WTC11 (cell line): ENCODE data around the gene RELCH. TPM values are rescaled to one million over a fixed set of nuclear protein-coding genes. Genes with fewer than 3 reads are reported as not detected.

Source experiments
- ATAC-seq: fragments of 200-7000 bp; cut with Tn5 transposase; 2 replicates; pipeline ENCODE4 v1.10.0; 2021; ENCODE audit warnings: mild to moderate bottlenecking, moderate library complexity
- CTCF ChIA-PET: fragments of 300-600 bp; sonication (Branson Sonifier 250); formaldehyde crosslinking; loops from one replicate; lab custom pipeline; 2021; ENCODE audit warnings: antibody characterized with exemption; lab: Charles Lee
- POLR2A ChIA-PET: fragments of 350-600 bp; sonication (Branson Sonifier 250); formaldehyde crosslinking; loops from one replicate; lab custom pipeline; 2021; ENCODE audit warnings: antibody characterized with exemption; lab: Charles Lee
- DNase-seq: peaks from one replicate; pipeline ENCODE4 v3.0.0; 2021; ENCODE audit warnings: low spot score
- H3K27ac Mint-ChIP-seq: 2 replicates; pipeline ENCODE4 v1.8.0; 2021; ENCODE audit warnings: mixed read lengths
- H3K27me3 Mint-ChIP-seq: 2 replicates; pipeline ENCODE4 v1.8.0; 2021; ENCODE audit warnings: low read depth, mild to moderate bottlenecking, moderate library complexity, mixed read lengths
- H3K36me3 Mint-ChIP-seq: 2 replicates; pipeline ENCODE4 v1.8.0; 2021; ENCODE audit warnings: mixed read lengths
- H3K4me1 Mint-ChIP-seq: 2 replicates; pipeline ENCODE4 v1.8.0; 2022; ENCODE audit warnings: mixed read lengths
- H3K4me3 Mint-ChIP-seq: 2 replicates; pipeline ENCODE4 v1.8.0; 2021; ENCODE audit warnings: mild to moderate bottlenecking, moderate library complexity, mixed read lengths
- H3K9me3 Mint-ChIP-seq: 2 replicates; pipeline ENCODE4 v1.8.0; 2021; ENCODE audit warnings: mixed read lengths
- ARID4B ChIP-seq: sonication (generic); formaldehyde crosslinking; IDR thresholded peaks from 2 replicates; pipeline ENCODE4 v1.8.0; 2023; ENCODE audit warnings: missing genetic modification reagents, mild to moderate bottlenecking, borderline replicate concordance
- ATF3 ChIP-seq: sonication (generic); formaldehyde crosslinking; conservative IDR thresholded peaks from 2 replicates; pipeline ENCODE4 v1.8.1; 2022; ENCODE audit warnings: mild to moderate bottlenecking, missing genetic modification reagents
- CDX4 ChIP-seq: fragments of 250-450 bp; sonication (Bioruptor Pico); IDR thresholded peaks from 2 replicates; pipeline ENCODE4 v1.9.0; 2021; ENCODE audit warnings: moderate library complexity, mild to moderate bottlenecking, inconsistent platforms, borderline replicate concordance
- CREM ChIP-seq: sonication (generic); formaldehyde crosslinking; IDR thresholded peaks from 2 replicates; pipeline ENCODE4 v1.8.1; 2022; ENCODE audit warnings: mild to moderate bottlenecking, missing genetic modification reagents, moderate library complexity
- ELF4 ChIP-seq: sonication (generic); formaldehyde crosslinking; IDR thresholded peaks from 2 replicates; pipeline ENCODE4 v1.8.1; 2022; ENCODE audit warnings: low read depth, mild to moderate bottlenecking, moderate library complexity, missing genetic modification reagents
- ESRRA ChIP-seq: sonication (generic); formaldehyde crosslinking; IDR thresholded peaks from 2 replicates; pipeline ENCODE4 v1.8.1; 2022; ENCODE audit warnings: mild to moderate bottlenecking, missing genetic modification reagents, borderline replicate concordance
- ETV6 ChIP-seq: sonication (generic); formaldehyde crosslinking; IDR thresholded peaks from 2 replicates; pipeline ENCODE4 v1.8.1; 2022; ENCODE audit warnings: mild to moderate bottlenecking, missing genetic modification reagents
- GTF2I ChIP-seq: fragments of 250-450 bp; sonication (Bioruptor Pico); conservative IDR thresholded peaks from 2 replicates; pipeline ENCODE4 v1.4.0; 2021; ENCODE audit warnings: mild to moderate bottlenecking
- IRF1 ChIP-seq: sonication (generic); formaldehyde crosslinking; IDR thresholded peaks from 2 replicates; pipeline ENCODE4 v1.8.0; 2023; ENCODE audit warnings: missing genetic modification reagents
- MYBL2 ChIP-seq: sonication (generic); formaldehyde crosslinking; IDR thresholded peaks from 2 replicates; pipeline ENCODE4 v1.8.1; 2023; ENCODE audit warnings: mild to moderate bottlenecking, moderate library complexity, missing genetic modification reagents
- NFATC4 ChIP-seq: fragments of 250-450 bp; sonication (Bioruptor Pico); IDR thresholded peaks from 2 replicates; pipeline ENCODE4 v1.9.0; 2021; ENCODE audit warnings: mild to moderate bottlenecking
- NR2C2 ChIP-seq: sonication (generic); formaldehyde crosslinking; IDR thresholded peaks from 2 replicates; pipeline ENCODE4 v1.8.0; 2022; ENCODE audit warnings: mild to moderate bottlenecking, missing genetic modification reagents
- NR3C1 ChIP-seq: sonication (generic); formaldehyde crosslinking; conservative IDR thresholded peaks from 2 replicates; pipeline ENCODE4 v1.8.1; 2023; ENCODE audit warnings: low read depth, mild to moderate bottlenecking, missing genetic modification reagents
- PRRX2 ChIP-seq: fragments of 250-450 bp; sonication (Bioruptor Pico); IDR thresholded peaks from 2 replicates; pipeline ENCODE4 v1.8.0; 2021; ENCODE audit warnings: mild to moderate bottlenecking
- RELA ChIP-seq: sonication (generic); formaldehyde crosslinking; IDR thresholded peaks from 2 replicates; pipeline ENCODE4 v1.8.1; 2022; ENCODE audit warnings: missing genetic modification reagents, mild to moderate bottlenecking, borderline replicate concordance
- TEAD4 ChIP-seq: sonication (generic); formaldehyde crosslinking; IDR thresholded peaks from 2 replicates; pipeline ENCODE4 v1.8.0; 2022; ENCODE audit warnings: mild to moderate bottlenecking, missing genetic modification reagents
- ZNF219 ChIP-seq: sonication (generic); formaldehyde crosslinking; IDR thresholded peaks from 2 replicates; pipeline ENCODE4 v1.8.0; 2023; ENCODE audit warnings: missing genetic modification reagents, mild to moderate bottlenecking, borderline replicate concordance
- ZNF232 ChIP-seq: sonication (generic); formaldehyde crosslinking; IDR thresholded peaks from 2 replicates; pipeline ENCODE4 v1.8.0; 2022; ENCODE audit warnings: mild to moderate bottlenecking, missing genetic modification reagents
- ZNF263 ChIP-seq: sonication (generic); formaldehyde crosslinking; IDR thresholded peaks from 2 replicates; pipeline ENCODE4 v1.8.1; 2022; ENCODE audit warnings: low read depth, mild to moderate bottlenecking, moderate library complexity, missing genetic modification reagents
- ZNF423 ChIP-seq: fragments of 250-450 bp; sonication (Bioruptor Pico); IDR thresholded peaks from 2 replicates; pipeline ENCODE4 v2.1.2; 2022; ENCODE audit warnings: mild to moderate bottlenecking, moderate library complexity
- ZNF532 ChIP-seq: fragments of 250-450 bp; sonication (Bioruptor Pico); IDR thresholded peaks from 2 replicates; pipeline ENCODE4 v1.9.0; 2021; ENCODE audit warnings: mild to moderate bottlenecking, borderline replicate concordance
- total RNA-seq: library from RNA; stranded (reverse); gene quantifications from 3 replicates; pipeline ENCODE4 v1.2.3, GENCODE V29; 2021

The RELCH gene
- total RNA-seq, 1 experiment from 2014 or later: 30.2 TPM

GRCh38 chr18:62294073-62294472, 107.0 kb downstream of the RELCH start (continued):
- TF ChIP-seq CREM (CRISPR knock-in tag) (no peak), RELA (no peak), ZNF423 (CRISPR knock-in tag) (no peak), CDX4 (CRISPR knock-in tag) (no peak), ELF4 (CRISPR knock-in tag) (no peak), ESRRA (CRISPR knock-in tag) (no peak)
- TF ChIP-seq, all 79 proteins: peak for 0

GRCh38 chr18:62300359-62300963, 113.4 kb downstream of the RELCH start:
- Mint-ChIP-seq H3K9me3 (no peaks in the 10 kb centered on the region), H3K27ac (no peak overlapping the region), H3K27me3 (no peaks in the 10 kb centered on the region), H3K4me1 (peaks cover 2% of the 10 kb centered on the region; the same call in 1 of the 2 replicates), H3K4me3 (no peak overlapping the region), H3K36me3 (peaks cover 22% of the 10 kb centered on the region)
- CTCF ChIA-PET: no interaction called here
- ATAC-seq (no peak), DNase-seq (no peak)
- no peak for TF ChIP-seq ZNF263 (CRISPR knock-in tag)
- POLR2A ChIA-PET: no interaction called here

- H3K27ac Mint-ChIP-seq: no peak overlapping the region
- no peaks in the 10 kb centered on the region for H3K9me3 Mint-ChIP-seq
- TF ChIP-seq ZNF263 (CRISPR knock-in tag) (no peak), ZNF219 (no peak), GTF2I (no peak), ZNF232 (CRISPR knock-in tag) (no peak), PRRX2 (CRISPR knock-in tag) (no peak), MYBL2 (CRISPR knock-in tag) (no peak), NR3C1 (CRISPR knock-in tag) (no peak), IRF1 (CRISPR knock-in tag) (no peak), ELF4 (CRISPR knock-in tag) (no peak), ATF3 (CRISPR knock-in tag) (no peak), TEAD4 (CRISPR knock-in tag) (no peak), ETV6 (CRISPR knock-in tag) (no peak), RELA (no peak), CREM (CRISPR knock-in tag) (no peak)
- no peaks in the 10 kb centered on the region for H3K27me3 Mint-ChIP-seq
- H3K4me3 Mint-ChIP-seq: no peak overlapping the region
- H3K4me1 Mint-ChIP-seq: peaks cover 6% of the 10 kb centered on the region; the same call in 1 of the 2 replicates
- DNase-seq: no peak
- peaks cover 22% of the 10 kb centered on the region for H3K36me3 Mint-ChIP-seq
- ChIA-PET POLR2A (no interaction called here), CTCF (no interaction called here)
- ATAC-seq: no peak
Measured at GRCh38 chr18:62301322-62301721, 114.3 kb downstream of the RELCH start.

- Mint-ChIP-seq H3K27ac (no peak overlapping the region), H3K4me3 (no peak overlapping the region), H3K4me1 (no peaks in the 10 kb centered on the region), H3K36me3 (peaks cover 17% of the 10 kb centered on the region), H3K9me3 (peaks cover 6% of the 10 kb centered on the region), H3K27me3 (no peaks in the 10 kb centered on the region)
- ChIA-PET CTCF (interaction anchor here (1.0 kb wide), 1 partner anchor 11 kb away, joined by 3 read pairs; no protein-coding TSS in a partner anchor), POLR2A (no interaction called here)
- no peak for DNase-seq
- no peak for ATAC-seq
- TF ChIP-seq ARID4B (CRISPR knock-in tag): no peak
- no peak for TF ChIP-seq NR2C2 (CRISPR knock-in tag)
- no peak for TF ChIP-seq ZNF532 (CRISPR knock-in tag)
- TF ChIP-seq NFATC4 (CRISPR knock-in tag): no peak
Measured at GRCh38 chr18:62312851-62313250, 125.8 kb downstream of the RELCH start.
